HG02763 (cell line): ENCODE data around the gene CACNA1D.
"Not testable (repeated sequence)": the region's sequence is repeated elsewhere in the genome, so short reads cannot be mapped to it uniquely, and the experiment has no call there.

Experiments used
- ATAC-seq: cut with Tn5 transposase; IDR thresholded peaks from one replicate; pipeline ENCODE4 v1.9.1; 2021; ENCODE audit warnings: mild to moderate bottlenecking, moderate library complexity; ENCODE audit not compliant: unreplicated experiment

CACNA1D gene

DNA sequence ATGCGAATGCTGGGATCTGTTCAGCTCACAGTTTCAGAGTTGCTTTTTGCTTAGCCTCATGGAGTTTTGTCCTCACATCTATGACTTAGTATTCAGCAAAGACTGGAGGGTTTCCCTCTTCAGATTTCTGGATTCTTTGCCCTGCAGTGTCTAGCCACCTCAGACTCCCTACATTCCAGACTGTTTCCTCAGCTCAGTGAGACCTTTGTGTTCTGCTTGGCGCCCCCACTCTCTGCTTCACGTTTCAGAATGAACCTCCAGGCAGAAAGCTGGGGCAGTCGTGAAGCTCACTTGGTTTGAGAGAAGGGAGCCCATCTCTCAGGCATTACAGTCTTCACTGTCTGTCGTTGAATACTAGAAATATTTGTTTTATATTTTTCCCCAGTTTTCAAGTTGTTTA lies 118.1 kb downstream of the CACNA1D start:
- no peak for ATAC-seq

DNA sequence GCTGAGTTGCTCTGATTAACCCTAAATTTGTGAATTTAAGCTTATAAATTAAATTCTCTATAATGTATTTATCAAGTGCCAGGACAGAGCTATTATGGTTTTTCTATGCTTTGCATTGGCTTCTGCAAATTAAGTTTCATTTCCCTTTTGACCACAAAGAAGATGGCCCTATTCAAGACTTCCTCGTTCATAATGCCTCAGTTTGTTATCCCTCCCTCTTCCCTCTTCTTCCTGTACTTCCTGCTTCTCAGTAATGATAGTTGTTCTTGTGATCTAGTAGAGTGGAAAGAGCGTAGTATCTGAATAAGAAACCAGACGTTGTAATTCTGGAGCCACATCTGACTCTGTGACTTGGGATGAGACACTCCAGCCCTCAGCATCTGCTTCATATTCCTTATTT lies 118.7 kb downstream of the CACNA1D start:
- ATAC-seq, result no peak

DNA sequence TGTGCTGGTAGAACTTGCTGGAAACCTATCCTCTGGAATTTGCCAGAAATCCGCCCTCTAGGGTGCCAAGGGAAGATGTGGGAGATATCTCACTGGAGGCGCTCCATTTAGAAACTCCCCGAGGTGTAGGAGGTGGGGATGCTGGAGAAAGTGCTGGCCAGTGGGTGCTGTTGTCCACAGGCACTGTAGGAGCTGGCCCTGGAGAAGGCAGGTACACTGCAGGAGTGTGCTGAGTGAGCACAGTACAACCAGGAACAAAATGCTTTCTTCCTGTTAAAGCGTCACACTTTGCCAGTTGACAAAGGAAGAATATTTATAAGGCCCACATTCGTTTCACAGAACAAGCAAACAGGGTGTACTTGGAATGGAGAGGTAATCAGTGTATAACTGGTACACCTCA lies 119.9 kb downstream of the CACNA1D start:
- ATAC-seq, result no peak

DNA sequence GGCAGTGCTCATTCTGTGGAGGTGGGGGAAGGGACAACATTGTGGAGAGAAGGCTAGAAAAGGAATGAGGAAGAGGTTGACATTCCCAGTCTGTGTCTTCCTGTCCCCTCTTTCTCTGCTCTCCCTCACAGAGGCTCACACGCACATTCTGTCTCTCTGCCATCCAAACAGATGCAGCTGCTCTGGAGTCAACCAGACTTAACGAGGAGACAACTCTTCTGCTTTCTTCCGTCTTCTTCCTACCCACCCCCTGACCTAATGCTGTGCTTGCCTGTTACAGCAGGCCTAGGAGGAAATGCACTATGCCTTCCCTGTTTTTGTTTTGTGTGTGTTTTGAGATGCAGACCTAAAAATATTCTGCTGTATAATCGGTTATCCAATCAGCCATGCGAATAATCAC lies 121.9 kb downstream of the CACNA1D start:
- ATAC-seq, result no peak

DNA sequence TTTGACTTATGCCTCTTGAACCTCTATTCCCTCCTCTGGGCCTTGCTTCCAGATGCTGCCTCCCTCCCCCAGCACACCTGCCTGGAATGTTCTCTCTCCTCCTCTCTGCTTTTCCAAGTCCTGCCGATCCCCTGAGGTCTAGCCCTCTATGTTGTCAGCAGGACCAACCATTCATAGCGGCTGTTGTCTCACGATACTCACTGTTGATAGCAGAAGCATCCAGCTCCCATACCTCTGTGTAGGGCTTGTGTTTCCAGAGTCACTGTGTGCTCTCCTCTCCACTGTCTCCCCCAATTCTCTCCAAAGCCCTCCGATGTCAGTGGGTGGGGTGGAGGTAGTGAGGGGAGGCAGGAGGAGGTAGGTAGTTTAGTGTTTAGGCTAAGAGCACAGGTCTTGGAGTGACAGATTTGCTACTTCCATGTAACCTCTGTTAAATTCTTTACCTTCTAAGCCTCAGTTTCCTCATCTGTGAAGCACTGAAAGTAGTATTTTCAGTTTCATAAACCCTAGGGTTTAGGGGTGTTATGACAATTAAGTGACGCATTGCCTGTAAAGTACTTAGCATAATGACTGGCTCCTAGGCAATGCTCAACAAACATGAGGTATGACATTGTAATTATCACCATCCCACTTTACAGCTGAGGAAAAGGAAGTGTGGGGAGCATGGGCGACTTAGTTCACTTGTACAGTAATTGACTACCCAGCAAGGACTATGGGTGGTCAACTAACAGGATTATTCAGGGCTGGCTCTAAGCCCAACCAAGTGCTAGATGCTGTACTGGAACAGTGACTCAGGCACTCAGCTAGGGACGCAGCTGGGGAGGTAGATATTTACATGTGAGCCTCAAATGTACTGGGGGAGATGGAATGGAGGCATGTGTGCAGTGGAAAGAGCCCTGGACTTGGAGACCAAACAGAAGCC lies 122.8 kb downstream of the CACNA1D start:
- ATAC-seq, result no peak

- ATAC-seq, result no peak
Measured at GRCh38 chr3:53617893-53618523, 123.6 kb downstream of the CACNA1D start.

DNA sequence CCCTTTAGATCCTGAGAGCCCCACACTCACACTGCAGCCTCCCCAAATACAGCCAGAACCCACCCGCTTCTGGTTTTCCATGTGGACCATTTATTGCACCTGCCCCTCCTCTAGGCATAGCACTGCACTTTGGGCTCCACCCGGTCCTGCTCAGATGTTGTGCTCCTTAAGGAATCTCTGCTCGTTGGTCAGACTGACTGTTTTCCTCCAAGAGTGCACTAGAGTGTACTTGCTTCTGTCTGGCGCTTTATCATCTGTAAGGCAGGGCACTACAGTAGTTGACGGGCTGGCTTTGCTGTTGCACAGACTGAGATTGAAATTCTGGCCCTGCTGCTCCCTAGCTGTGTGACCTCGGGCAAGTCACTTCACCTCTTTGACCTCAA lies 124.1 kb downstream of the CACNA1D start:
- ATAC-seq, result no peak

- ATAC-seq, result no peak
Measured at GRCh38 chr3:53618936-53619335, 124.5 kb downstream of the CACNA1D start.

DNA sequence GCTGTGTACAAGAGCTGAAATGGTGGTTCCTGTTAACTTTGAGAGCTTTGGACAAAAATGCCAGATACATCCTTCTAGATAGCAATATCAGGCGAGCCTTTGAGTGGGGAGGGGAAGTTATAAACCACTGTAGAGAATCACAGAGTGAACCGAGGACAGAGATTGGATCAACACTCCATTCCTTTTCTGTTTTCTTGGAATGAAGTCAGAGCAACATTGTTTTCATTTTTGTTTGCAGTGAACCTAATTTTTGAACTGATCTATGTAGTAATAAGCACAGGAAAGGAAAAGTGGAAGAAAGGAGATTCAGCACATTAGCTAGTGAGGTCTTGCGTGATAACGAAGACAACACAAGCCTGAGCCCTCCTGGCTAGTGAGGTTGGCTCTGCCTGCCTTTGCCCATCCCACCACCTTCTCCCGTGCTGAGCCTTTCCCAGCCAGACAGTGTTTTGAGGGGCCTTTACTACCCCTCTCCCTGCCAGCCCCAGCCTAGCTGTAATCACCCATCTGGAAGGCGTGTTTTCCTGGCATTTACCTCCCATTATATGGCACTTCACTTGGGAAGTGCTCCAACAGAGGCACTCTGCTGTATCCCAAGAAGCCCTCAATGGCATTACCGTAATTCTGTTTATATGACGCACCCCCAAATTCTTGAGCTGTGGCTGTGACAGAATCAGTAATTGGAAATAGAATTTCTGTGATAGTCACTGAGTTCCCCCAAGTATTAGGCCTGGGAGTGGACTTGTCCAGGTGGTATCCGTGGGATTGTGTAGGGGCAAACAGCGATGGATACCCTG lies 129.8 kb downstream of the CACNA1D start:
- ATAC-seq, result no peak

- no peak for ATAC-seq
Measured at GRCh38 chr3:53626876-53627275, 132.5 kb downstream of the CACNA1D start.

DNA sequence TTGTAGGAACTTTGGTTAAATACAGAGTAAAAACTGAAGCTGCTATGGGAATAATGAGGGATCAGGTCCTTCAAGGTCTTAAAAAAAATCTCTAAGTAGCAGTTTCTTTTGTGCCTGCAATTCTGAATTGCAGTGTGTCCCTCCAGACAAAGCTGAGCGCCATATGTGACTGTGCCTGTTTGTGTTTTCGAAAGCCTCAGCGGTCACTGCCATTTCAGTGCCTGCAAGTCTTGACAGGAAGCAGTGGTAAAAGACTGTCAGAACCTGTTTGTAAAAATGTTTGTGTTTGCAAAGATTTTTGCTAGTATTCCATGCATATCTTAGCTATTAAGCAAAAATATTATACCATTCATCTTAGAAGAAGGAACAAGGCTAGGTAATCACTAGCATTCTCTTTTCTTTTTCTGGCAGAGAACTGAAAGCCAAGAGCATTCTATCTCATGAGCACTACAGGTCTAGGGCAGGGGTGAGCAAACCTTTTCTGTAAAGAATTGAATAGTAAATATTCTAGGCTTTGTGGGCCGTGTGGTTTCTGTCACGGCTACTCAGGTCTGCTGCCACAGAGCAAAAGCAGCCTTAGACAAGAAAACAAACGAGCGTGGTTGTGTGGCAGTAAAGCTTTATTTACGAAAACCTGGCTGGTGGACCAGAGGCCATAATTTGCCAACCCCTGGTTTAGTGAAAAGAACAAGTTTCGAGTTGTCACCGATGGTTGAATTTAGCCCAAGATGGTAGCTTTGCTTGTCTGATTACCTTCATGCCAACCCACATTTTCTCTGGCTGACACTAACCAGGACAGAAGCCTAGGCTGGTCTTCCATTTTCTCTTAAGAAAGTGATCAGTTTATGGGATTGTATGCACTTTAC lies 134.4 kb downstream of the CACNA1D start:
- ATAC-seq, result no peak

DNA sequence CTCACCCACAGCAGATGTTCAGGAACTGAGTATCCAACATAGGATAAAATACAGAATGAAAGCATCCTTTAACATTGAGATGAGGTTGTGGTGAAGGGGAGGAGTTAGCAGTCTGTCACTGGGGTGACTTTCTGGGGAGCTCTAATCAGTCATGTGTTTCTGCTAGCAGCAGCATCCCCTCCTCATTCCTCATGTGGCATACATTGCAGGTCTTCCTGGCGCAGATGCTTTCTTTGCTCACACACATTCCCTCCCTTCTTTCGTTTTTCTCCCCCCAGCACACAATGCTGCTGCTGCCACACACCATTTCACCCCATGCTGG lies 135.0 kb downstream of the CACNA1D start:
- ATAC-seq, result no peak

DNA sequence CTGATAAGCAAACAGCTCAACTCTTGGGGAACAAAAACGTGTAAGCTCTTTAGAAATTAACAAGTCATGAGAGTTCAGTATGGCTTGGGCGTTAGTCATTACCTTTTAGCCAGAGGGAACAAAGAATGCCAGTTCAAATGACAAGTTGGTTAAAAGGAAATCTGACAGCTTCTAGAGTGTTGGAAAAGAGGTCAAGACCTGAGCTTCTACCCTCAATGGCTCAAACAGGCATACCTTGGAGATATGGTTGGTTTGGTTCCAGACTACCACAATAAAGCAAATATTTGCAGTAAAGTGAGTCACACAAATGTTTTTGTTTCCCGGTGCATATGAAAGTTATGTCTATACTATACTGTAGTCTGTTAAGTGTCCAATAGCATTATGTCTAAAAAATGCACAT lies 136.1 kb downstream of the CACNA1D start:
- no peak for ATAC-seq

- ATAC-seq, result no peak
Measured at GRCh38 chr3:53633197-53633787, 138.9 kb downstream of the CACNA1D start.

- no peak for ATAC-seq
Measured at GRCh38 chr3:53635041-53635440, 140.6 kb downstream of the CACNA1D start.

DNA sequence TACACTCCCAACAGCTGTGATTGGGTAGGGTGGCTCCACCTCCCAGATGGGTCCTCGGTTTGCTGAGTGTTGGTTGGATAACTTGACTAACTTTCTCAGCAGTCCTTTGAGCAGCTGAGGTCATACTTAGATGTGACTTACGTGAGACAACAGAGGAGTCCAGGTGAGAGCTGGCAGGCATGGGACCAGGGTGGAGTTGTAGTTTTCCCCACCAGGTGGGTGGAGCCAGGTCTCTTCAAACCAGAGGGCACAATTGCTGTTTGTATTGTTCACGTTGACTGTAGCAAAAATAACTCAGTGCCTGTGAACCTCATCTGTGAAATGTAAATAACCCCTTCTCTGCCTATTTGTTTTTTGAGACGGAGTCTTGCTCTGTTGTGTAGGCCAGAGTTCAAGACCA lies 144.4 kb downstream of the CACNA1D start:
- not testable (repeated sequence) for ATAC-seq

GRCh38 chr3:53641397-53641796 lies 147.0 kb downstream of the CACNA1D start:
- no peak for ATAC-seq

DNA sequence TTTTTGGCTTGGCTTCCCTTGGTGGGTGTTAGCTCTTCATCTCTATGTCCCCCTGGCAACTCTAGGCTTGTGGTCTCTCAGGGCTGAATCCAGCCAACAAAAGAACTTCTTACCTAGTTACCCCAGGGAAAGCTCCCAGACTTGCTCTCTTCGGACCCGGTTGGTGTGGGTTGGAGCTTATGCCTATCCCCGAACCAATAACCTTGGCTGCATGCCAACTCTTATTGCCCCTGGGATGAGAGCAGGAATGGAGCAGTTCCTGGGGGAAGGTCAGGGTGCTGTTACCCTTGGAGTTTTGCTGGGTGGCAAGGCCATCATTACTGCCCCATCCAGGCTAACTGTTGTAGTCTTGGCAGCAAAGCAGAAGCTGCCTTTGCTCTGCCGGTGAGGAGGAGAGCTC lies 147.8 kb downstream of the CACNA1D start:
- no peak for ATAC-seq

DNA sequence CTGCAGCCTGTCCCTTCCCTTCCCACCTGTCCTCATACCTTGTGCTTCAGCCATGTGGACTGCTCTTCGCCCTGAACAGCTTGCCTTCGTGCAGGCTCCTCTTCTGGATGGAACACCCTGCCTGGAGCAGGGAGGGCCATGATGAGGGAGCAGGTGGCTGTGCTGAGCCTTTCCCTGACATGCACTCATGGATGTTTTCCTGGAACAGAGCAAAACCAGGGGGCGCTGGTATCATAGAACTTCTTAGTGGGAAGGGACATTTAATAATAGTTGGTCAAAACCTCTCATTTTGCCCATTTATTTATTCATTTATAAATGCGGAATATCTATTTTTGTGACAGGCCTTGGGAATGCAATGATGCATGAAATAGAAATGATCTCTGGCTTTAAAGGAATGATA lies 149.3 kb downstream of the CACNA1D start:
- no peak for ATAC-seq

DNA sequence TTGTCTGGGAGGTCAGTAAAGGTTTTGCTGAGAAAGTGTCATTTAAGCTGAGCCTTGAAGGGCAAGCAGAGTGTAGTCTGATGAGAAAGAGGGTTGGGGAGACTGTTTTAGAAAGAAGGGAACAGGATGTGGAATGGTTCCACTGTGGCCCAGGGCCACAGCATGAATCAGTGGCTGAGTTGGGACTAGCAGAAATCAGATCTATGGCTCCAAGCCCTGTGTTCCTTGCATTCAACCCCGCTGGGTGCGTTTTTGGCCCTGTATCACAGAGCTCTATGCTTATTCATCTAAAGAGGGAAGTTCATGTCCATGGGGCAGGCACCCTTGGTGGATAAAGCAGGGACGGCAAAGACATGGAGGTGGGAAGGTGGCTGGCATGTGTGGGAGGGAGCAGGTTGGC lies 151.3 kb downstream of the CACNA1D start:
- ATAC-seq, result no peak
